GM21619 (cell line): ENCODE results near the gene GSTCD.
"Not testable (repeated sequence)": the region's sequence is repeated elsewhere in the genome, so short reads cannot be mapped to it uniquely, and the experiment has no call there.

ENCODE experiments used
- ATAC-seq: cut with Tn5 transposase; IDR thresholded peaks from one replicate; pipeline ENCODE4 v1.9.1; 2021; ENCODE audit not compliant: unreplicated experiment

The GSTCD gene

DNA sequence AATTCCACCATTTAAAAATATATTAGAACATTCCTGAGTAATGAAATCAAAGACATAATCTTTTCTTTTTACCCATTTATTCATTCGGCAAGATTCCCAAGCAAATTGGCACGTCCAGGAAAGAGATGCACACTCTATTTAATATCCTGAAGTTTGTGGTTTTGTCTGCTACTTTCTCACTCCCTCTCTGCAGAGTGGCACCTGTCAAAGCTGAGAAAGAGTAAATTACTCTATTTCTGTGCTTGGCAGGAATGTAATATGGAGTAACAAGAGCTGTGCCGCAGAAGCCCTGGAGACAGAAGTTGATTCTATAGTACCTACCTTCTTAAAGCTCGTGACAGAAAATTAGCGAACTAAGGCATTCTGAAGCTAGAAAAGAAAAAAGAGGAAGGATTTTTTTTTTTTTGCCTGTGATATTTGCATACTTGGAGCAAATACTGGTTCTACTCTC, 5.5 kb downstream of the GSTCD start:
- ATAC-seq: peak; percentile 61

DNA sequence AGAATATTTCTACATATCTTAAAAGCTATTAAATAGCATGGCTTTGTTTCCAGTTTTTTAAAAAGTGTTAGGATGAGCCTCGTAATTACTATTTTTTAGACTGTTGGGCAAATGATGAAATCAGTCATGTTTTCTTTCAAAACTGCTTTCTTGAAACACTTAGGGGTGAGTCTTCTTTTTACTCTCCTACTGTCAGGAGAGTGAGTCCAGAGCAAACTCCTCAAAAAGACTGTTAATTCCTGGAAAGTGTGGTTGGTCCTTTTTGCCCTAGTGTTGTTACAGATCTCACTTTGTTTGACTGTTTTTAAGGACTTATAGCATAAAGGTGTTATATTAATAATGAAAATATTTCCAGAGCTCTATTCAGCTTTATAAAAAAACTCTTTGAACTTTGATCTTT, 6.3 kb downstream of the GSTCD start:
- ATAC-seq: no peak

DNA sequence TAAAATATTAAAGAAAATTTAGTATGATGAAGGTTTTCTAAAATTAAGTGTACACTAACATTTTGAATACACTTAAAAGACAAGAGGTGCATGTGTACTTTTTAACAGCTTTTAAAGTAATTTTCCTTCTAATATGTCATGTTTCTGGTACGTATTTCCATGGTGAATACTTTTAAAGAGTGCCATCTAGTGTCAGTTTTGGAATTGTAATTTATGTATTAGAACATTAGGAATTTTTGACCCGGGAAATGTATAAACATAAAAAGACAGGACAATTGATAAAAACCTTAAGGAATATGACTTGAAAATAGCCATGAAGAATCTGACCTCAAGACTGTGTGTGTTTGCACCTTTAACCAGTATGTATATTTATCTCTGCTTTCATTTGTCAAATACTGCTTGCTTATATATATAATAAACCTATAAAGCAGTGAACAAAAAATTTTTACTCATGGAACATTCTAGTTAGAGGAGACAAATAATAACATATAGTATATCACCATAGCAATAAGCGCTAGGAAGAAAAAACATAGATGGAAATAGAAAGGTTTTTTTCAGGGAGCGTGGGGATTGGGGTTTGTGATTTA, 7.2 kb downstream of the GSTCD start:
- no peak for ATAC-seq

DNA sequence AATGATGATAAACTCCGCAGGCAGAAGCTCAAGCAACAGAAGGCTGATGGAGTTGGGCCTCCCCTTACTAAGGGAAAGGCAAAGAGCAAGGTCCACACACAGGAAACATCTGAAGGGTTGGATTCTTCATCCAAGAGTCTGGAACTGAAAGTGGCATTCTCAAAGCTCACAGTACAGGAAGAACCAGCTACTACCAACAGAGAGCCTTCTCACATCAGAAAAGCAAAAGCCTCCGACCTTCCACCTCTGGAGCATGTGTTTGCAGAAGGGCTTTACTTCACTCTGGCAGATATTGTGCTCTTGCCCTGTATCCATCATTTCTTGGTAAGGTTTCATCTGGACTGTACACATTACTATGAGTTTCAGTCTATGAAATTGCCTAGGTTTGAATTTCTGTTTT, 10.6 kb downstream of the GSTCD start:
- no peak for ATAC-seq

DNA sequence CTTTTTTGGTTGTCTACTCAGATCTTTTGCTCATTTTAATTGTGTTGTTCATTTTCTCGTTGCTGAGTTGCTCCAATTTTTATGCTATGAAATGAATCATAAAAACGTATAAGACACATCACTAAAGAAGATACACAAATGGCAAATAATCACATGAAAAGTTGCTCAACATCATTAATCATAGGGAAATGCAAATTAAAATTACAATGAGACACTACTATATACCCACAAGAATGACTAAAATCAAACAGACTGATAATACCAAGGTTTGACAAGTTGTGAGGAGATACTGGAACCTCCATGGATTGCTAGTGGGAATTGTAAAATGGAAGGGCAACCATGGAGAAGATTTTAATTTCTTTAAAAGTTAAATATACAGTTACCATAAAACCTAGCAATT, 17.0 kb downstream of the GSTCD start:
- ATAC-seq: no peak

DNA sequence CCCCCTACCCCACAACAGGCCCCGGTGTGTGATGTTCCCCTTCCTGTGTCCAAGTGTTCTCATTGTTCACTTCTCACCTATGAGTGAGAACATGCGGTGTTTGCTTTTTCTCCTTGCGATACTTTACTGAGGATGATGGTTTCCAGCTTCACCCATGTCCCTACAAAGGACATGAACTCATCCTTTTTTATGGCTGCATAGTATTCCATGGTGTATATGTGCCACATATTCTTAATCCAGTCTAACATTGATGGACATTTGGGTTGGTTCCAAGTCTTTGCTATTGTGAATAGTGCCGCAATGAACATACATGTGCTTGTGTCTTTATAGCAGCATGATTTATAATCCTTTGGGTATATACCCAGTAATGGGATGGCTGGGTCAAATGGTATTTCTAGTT, 21.3 kb downstream of the GSTCD start:
- not testable (repeated sequence) for ATAC-seq

DNA sequence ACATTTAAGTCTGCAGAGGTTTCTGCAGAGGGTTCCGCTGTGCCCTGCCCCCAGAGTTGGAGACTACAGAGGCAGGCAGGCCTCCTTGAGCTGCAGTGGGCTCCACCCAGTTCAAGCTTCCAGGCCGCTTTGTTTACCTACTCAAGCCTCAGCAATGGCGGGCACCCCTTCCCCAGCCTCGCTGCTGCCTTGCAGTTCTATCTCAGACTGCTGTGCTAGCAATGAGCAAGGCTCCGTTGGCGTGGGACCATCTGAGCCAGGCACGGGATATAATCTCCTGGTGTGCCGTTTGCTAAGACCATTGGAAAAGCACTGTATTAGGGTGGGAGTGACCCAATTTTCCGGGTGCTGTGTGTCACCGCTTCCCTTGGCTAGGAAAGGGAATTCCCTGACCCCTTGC, 26.6 kb downstream of the GSTCD start:
- ATAC-seq: not testable (repeated sequence)

DNA sequence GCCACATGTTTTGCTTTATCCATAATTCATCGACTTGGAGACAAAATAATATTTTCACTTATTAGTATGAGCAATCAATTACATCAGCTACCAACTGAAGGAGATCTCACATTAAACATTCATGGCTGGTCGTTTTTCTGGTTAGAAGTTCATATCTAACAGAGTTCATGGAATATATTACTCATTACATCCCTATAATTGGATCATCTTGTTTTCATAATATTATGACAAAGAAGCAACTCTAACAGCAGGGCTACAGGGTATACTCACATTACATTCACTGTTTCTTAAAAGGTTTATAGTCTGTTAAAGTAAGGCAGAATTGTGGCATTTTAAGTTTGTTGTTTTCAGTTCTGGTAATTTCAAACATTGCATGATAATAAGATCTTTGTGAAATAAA, 33.0 kb downstream of the GSTCD start:
- no peak for ATAC-seq

DNA sequence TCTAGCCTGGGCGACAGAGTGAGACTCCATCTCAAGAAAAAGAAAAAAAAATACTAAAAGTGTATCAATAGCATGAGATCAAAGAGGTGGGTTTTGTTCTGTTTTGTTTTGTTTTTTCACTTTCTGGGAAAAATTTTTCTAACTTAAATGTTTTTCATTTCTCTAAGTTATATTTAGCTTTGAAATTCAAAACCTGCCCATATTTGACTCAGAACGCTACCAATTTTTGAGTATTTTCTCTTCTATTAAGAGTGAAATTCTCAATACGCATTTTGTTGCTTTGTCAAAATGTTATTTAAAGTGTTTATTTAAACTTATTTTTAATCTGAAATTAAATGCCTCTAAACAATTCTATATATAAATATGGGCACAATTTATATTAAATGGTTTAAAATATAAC, 39.6 kb downstream of the GSTCD start:
- no peak for ATAC-seq

DNA sequence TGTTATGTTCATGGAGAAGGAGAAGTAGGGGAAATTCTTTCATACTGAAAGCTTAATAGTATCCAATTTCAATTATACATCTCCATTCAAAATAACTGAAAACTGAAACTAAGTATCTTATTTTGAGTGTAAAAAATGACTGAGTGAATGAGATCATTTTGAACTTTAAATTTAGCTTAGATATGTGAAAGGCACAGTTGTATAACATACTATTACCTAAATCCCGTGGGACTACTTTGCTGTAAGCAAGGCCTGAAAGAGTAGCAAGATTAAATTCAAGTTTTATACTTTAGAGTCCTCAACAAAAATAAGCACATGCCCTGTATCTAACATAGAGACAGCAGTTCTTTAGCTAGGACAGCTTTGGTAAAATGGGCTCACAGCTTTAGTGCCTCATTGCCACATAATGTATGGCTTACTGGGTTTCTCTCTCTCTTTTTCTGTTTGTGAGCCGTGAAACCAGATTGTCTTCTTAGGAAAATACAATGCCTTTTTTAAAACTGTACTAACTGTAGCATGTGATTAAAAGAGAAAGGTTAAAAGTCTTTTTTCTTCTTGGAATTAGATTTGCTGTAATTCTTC, 43.2 kb downstream of the GSTCD start:
- no peak for ATAC-seq

DNA sequence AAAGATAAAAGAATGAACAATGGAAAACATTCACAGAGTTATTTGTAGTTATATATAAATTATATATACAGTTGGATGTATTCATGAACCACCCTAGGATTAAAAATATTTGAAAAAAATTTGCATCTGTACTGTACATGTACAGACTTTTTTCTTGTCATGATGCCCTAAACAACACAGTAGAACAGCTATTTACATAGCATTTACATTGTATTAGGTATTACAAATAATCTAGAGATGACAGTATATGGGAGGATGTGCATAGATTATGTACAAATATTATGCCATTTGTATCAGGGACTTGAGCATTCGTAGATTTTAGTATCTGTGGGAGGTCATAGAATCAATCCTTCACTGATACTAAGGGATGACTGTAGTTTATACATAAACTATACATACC, 44.8 kb downstream of the GSTCD start:
- ATAC-seq: no peak

DNA sequence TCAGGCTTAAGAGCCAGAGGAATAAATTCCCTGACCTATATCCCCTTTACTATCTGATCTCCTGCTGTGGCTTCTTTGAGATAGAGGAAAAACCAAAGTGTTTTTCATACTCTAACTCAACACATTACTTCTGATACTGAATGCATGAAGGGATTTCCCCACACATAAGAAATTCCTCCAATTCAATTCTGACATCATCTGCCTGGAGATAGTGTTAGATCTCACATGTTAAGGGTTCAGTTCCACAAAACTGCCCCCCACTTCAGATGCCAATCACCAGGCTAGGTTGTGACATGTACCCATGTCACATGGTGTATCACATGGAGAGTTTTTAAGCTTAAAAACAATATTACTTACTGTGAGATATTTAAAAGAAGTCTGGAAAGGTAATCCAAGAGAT, 46.8 kb downstream of the GSTCD start:
- ATAC-seq: no peak

DNA sequence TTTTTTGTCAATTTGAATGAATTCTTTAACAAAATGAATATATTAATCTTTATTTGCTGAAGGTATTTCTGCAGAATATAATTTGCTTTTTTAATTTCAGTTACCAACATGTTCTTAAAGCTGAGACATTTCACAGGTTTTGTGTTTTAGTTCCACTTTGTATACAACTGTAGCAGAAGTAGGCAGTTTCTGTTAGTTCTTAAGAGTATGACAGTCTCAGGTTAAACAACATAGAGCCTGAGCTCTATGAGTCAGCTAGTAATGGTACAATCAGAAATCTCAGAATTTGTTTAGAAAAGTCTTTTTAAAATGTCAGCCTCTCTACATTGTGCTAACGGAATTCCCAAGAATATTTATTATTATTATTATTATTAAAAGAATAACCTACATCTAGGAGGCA, 50.4 kb downstream of the GSTCD start:
- ATAC-seq: no peak

DNA sequence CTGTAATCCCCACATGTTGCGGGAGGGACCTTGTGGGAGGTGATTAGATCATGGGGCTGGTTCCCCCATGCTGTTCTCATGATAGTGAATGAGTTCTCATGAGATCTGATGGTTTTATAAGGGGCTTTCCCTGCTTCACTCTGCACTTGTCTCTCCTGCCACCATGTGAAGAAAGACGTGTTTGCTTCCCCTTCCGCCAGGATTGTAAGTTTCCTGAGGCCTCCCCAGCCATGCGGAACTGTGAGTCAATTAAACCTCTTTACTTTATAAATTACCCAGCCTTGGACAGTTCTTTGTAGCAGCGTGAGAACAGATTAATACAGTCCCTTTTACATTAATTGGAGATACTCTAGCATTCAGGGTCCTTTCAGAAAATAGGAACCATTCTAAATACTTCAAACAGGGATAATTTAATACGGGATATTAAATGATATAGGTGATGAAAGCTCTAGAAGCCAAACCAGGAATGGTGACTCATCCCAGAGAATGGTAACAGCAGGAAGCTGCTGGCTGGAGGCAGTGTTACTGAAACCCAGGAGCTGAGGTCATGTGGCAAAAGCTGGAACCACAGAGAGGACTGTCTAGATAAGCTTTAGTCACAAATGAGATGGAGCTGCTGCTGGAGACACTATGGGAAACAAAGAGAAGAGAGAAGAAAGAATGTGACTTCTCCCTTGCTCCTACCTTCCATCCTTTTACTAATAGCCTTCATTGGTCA, 57.3 kb downstream of the GSTCD start:
- no peak for ATAC-seq

DNA sequence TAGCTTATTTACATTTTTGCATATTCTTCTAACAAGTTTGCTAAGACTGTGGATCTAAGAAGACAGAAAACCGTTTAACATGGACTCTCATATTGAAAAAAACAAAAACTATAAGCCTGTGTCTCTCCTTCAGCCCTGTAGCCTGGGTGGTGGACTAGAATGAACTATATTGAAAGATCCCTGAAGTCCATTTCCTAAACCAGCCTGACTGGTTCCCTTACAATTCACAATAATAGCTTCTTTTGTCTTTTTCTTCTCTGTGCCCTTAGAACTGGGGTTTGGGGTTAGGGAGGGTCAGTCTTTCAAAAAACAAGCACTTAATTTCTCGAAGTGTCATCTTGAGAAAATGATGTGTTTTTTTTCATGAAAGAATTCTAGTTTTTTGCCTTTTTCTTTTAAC, 59.0 kb downstream of the GSTCD start:
- no peak for ATAC-seq

DNA sequence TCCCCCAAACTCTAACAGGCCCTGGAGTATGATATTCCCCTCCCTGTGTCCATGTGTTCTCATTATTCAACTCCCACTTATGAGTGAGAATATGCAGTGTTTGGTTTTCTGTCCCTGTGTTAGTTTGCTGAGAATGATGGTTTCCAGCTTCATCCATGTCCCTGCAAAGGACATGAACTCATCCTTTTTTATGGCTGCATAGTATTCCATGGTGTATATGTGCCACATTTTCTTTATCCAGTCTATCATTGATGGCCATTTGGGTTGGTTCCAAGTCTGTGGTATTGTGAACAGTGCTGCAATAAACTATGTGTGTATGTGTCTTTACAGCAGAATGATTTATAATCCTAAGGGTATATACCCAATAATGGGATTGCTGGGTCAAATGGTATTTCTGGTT, 61.9 kb downstream of the GSTCD start:
- not testable (repeated sequence) for ATAC-seq

DNA sequence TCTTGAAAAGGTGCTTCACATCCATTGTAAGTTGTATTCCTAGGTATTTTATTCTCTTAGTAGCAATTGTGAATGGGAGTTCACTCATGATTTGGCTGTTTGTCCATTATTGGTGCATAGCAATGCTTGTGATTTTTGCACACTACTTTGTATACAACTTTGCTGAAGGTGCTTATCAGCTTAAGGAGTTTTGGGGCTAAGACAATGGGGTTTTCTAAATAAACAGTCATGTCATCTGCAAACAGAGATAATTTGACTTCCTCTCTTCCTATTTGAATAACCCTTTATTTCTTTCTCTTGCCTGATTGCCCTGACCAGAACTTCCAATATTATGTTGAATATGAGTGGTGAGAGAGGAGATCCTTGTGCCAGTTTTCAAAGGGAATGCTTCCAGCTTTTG, 63.5 kb downstream of the GSTCD start:
- ATAC-seq: not testable (repeated sequence)

DNA sequence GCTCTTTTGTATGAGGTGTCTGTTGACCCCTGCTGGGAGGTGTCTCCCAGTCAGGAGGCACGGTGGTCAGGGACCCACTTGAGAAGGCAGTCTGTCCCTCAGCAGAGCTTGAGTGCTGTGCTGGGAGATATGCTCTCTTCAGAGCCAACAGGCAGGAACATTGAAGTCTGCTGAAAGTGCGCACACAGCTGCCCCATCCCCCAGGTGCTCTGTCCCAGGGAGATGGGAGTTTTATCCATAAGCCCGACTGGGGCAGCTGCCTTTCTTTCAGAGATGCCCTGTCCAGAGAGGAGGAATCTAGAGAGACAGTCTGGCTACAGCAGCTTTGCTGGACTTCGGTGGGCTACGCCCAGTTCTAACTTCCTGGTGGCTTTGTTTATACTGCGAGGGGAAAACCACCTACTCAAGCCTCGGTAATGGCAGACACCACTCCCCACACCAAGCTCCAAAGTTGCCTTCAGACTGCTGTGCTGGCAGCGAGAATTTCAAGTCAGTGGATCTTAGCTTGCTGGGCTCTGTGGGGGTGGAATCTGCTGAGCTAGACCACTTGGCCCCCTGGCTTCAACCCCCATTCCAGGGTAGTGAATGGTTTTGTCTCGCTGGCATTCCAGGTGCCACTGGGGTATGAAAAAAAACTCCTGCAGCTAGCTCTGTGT, 67.3 kb downstream of the GSTCD start:
- not testable (repeated sequence) for ATAC-seq

DNA sequence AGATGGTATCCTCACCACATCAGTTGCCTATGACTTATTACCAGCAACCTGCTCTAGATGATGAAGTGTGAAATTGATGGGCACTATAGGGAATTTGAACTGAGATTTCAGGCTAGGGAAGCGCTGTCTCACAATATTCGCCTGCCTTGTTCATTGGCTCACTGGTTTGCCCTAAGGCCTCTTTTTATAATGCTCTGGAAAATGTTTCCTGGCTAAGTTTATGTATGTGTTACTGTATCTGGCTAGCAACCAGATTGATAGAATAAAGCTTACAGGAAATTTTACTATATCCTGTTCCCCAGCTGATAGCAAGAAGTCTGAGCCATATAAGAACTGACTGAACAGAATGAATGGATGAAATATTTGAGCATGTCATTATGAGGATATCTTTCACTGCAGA, 71.6 kb downstream of the GSTCD start:
- no peak for ATAC-seq

DNA sequence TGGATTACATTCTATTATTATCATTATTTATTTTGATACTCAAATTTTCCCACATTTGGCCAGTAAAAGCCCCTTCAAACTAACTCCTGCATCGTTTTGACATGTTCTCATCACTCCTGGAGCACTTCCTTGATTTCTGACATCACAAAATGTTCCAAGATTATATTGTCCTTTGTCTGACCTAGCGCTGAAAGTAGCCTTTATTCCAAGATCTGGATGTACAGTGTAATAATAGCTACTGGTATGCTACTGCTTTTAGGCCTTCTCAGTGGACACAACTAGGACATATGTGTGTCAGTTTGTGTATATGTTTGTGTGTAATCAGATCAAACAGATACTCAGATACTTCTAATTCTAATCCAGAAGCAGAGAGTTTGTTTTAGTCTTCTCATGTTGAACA, 76.2 kb downstream of the GSTCD start:
- no peak for ATAC-seq

DNA sequence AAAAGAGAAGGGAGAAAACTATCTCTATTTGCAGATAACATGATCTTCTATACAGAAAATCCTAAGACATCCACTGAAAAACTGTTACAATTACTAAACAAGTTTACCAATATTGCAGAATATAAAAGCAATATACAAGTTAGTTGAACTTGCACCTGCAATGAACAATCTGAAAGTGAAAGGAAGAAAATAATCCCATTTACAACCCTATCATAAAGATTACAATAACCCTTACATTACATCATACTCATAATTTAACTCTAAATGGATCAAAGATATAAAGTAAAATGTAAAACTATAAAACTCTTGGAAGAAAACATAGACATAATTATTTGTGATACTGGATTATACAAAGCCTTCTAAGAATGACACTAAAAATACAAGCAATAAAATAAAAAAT, 77.2 kb downstream of the GSTCD start:
- no peak for ATAC-seq

DNA sequence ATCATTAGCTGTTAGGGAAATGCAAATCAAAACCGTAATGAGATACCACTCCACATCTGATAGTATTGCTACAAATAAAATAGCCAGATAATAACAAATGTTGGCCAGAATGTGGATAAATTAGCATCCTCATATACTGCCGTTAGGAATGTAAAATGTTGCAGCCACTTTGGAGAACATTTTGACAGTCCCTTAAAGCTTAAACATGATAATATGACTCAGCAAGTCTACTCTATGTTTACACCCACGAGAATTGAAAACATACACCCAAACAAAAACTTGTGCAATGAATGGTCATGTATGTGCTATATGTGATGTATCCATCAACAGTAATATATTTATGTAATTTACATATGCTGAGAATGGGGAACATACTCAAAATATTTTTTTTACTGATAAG, 78.2 kb downstream of the GSTCD start:
- ATAC-seq: no peak
